Neuronal stem cell (in vitro differentiated cells): ENCODE data around the gene OR4D2.

Experiments
- DNase-seq: peaks from one replicate; pipeline ENCODE4 v3.0.0-alpha.2; 2013; ENCODE audit warnings: low spot score
- H2AFZ ChIP-seq: one replicate; pipeline ENCODE4 v1.6.1; 2013; ENCODE audit warnings: mild to moderate bottlenecking, low read length, inconsistent platforms
- H2AK5ac ChIP-seq: 2 replicates; pipeline ENCODE4 v1.6.1; 2013; ENCODE audit warnings: low read depth, mild to moderate bottlenecking, inconsistent platforms, low read length, moderate library complexity, mixed read lengths
- H2BK120ac ChIP-seq: 2 replicates; pipeline ENCODE4 v1.6.1; 2013; ENCODE audit warnings: low read depth, mild to moderate bottlenecking, inconsistent platforms, low read length, moderate library complexity, mixed read lengths
- H2BK12ac ChIP-seq: one replicate; pipeline ENCODE4 v1.6.1; 2013; ENCODE audit warnings: low read length, inconsistent platforms
- H2BK15ac ChIP-seq: 2 replicates; pipeline ENCODE4 v1.6.1; 2013; ENCODE audit warnings: mild to moderate bottlenecking, low read length, inconsistent platforms, mixed read lengths
- H2BK5ac ChIP-seq: one replicate; pipeline ENCODE4 v1.6.1; 2013; ENCODE audit warnings: inconsistent platforms, mild to moderate bottlenecking, low read length, moderate library complexity
- H3K14ac ChIP-seq: one replicate; pipeline ENCODE4 v1.6.1; 2013; ENCODE audit warnings: low read length, inconsistent platforms
- H3K18ac ChIP-seq: 2 replicates; pipeline ENCODE4 v1.6.1; 2013; ENCODE audit warnings: low read length, inconsistent platforms
- H3K23ac ChIP-seq: 2 replicates; pipeline ENCODE4 v1.6.1; 2013; ENCODE audit warnings: low read depth, mild to moderate bottlenecking, mixed read lengths, low read length, inconsistent platforms; ENCODE audit not compliant: poor library complexity
- H3K27ac ChIP-seq: replicated peaks from 3 replicates; pipeline ENCODE4 v1.5.1; 2013; ENCODE audit warnings: low read length, inconsistent platforms
- H3K27me3 ChIP-seq, 3 experiments: 2 replicates each; pipeline ENCODE4 v1.6.1; 2013; ENCODE audit warnings: low read length in 3 of 3, mild to moderate bottlenecking in 2 of 3, inconsistent platforms in 1 of 3, low read depth in 1 of 3, mixed read lengths in 1 of 3, moderate library complexity in 1 of 3; ENCODE audit not compliant: control insufficient read depth in 3 of 3, insufficient read depth in 3 of 3
- H3K36me3 ChIP-seq, 2 donors: replicated peaks in 1 of 2; 2 replicates each; pipeline ENCODE4 v1.6.1; 2013; ENCODE audit warnings: low read length in 2 of 2; ENCODE audit not compliant: control insufficient read depth in 2 of 2, insufficient read depth in 2 of 2
- H3K4ac ChIP-seq: 2 replicates; pipeline ENCODE4 v1.6.1; 2013; ENCODE audit warnings: inconsistent platforms, mild to moderate bottlenecking, low read length, moderate library complexity
- H3K4me1 ChIP-seq, 2 donors: 1 replicate in 1 of 2; 2 replicates in 1 of 2; pipeline ENCODE4 v1.6.1; 2013; ENCODE audit warnings: low read length in 2 of 2, low read depth in 1 of 2; ENCODE audit not compliant: control insufficient read depth in 2 of 2, insufficient read depth in 1 of 2
- H3K4me2 ChIP-seq: one replicate; pipeline ENCODE4 v1.6.1; 2013; ENCODE audit warnings: mild to moderate bottlenecking, low read length, inconsistent platforms; ENCODE audit not compliant: insufficient read depth, poor library complexity, severe bottlenecking
- H3K4me3 ChIP-seq, 2 donors: 2 replicates each; pipeline ENCODE4 v1.5.1; 2013; ENCODE audit warnings: low read length in 2 of 2, mild to moderate bottlenecking in 2 of 2, inconsistent platforms in 1 of 2, moderate library complexity in 1 of 2
- H3K79me1 ChIP-seq: one replicate; pipeline ENCODE4 v1.6.1; 2013; ENCODE audit warnings: low read depth, mild to moderate bottlenecking, inconsistent platforms, low read length, moderate library complexity
- H3K9ac ChIP-seq: one replicate; pipeline ENCODE4 v1.6.1; 2013; ENCODE audit warnings: mild to moderate bottlenecking, low read depth, low read length, inconsistent platforms; ENCODE audit not compliant: poor library complexity
- H3K9me3 ChIP-seq, 2 donors: replicated peaks in 1 of 2; 2 replicates each; pipeline versions ENCODE3 to v1.6.1; 2013; ENCODE audit warnings: low read length in 2 of 2, mild to moderate bottlenecking in 2 of 2, inconsistent platforms in 1 of 2, low read depth in 1 of 2, mixed read lengths in 1 of 2, moderate library complexity in 1 of 2; ENCODE audit not compliant: control insufficient read depth in 2 of 2, insufficient read depth in 1 of 2
- H4K8ac ChIP-seq: one replicate; pipeline ENCODE4 v1.6.1; 2013; ENCODE audit warnings: low read depth, mild to moderate bottlenecking, inconsistent platforms, low read length, moderate library complexity
- H4K91ac ChIP-seq: one replicate; pipeline ENCODE4 v1.6.1; 2013; ENCODE audit warnings: low read length, low read depth, mild to moderate bottlenecking, inconsistent platforms; ENCODE audit not compliant: poor library complexity
- WGBS, 2 donors: extraction: QIAGEN DNeasy Blood & Tissue Kit; methylation state at CpG; one replicate each; pipeline ENCODE4 v1.1.7; 2013; ENCODE audit warnings: missing lambda C conversion rate in 2 of 2, mixed read lengths in 1 of 2; ENCODE audit not compliant: insufficient read length in 2 of 2, insufficient replicate concordance in 1 of 2; ENCODE audit errors: extremely low coverage in 2 of 2; 5-methylcytosine and 5-hydroxymethylcytosine counted together

Gene OR4D2

DNA sequence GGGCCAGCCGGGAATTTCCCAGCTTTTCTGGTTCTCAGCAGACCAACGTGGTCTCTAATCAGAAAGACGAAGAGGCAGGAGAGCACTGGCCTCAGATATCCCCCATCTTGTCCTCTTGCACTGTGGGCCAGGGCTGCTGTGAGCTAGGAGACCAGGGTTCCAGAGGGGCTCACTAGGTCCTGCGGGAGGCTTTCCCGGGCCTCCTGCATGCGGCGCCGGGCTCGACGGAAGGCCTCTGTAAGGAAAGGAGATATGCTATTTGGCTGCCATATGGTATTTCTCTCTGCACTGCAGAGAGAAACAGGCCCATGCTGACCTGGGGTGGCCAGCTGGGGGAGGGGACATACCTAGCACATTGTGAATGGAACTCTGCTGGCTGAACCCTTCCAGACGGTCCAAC, 39.2 kb downstream of the OR4D2 start:
- Histone ChIP-seq H3K18ac (no peak overlapping the region), H3K36me3 (peaks cover 18 to 52% of the 10 kb centered on the region in 2 donors), H3K4me1 (no peaks in the 10 kb centered on the region), H2AFZ (no peak overlapping the region), H2BK15ac (no peak overlapping the region), H3K4me3 (no peak overlapping the region), H3K4ac (no peak overlapping the region), H2BK12ac (no peak overlapping the region), H2BK120ac (no peak overlapping the region), H3K9ac (no peak overlapping the region), H2BK5ac (no peak overlapping the region), H3K14ac (no peak overlapping the region), H2AK5ac (no peak overlapping the region), H3K23ac (no peak overlapping the region), H4K91ac (no peak overlapping the region), H3K27ac (no peak overlapping the region), H3K27me3 (no peaks in the 10 kb centered on the region), H4K8ac (no peak overlapping the region), H3K4me2 (no peak overlapping the region), H3K9me3 (no peaks in the 10 kb centered on the region), H3K79me1 (no peaks in the 10 kb centered on the region)
- DNase-seq = no peak
- no CpG with 5 or more reads among the region's 11 CpGs for WGBS, 2 donors

- Histone ChIP-seq H3K4me1 (no peaks in the 10 kb centered on the region), H3K27me3 (no peaks in the 10 kb centered on the region), H3K9ac (no peak overlapping the region), H3K23ac (no peak overlapping the region), H3K27ac (no peak overlapping the region), H2BK5ac (no peak overlapping the region), H3K9me3 (no peaks in the 10 kb centered on the region), H3K36me3 (peaks cover 23 to 67% of the 10 kb centered on the region in 2 donors), H3K18ac (no peak overlapping the region), H3K79me1 (no peaks in the 10 kb centered on the region), H2BK12ac (no peak overlapping the region), H4K91ac (no peak overlapping the region), H2BK15ac (no peak overlapping the region), H3K14ac (no peak overlapping the region), H3K4ac (no peak overlapping the region), H2AK5ac (no peak overlapping the region), H4K8ac (no peak overlapping the region), H3K4me3 (no peak overlapping the region), H2BK120ac (no peak overlapping the region), H2AFZ (no peak overlapping the region), H3K4me2 (no peak overlapping the region)
- no peak for DNase-seq
- WGBS, 2 donors = no CpG with 5 or more reads among the region's 3 CpGs
These were observed 40.7 kb downstream of the OR4D2 start for GRCh38 chr17:58207451-58207850.

DNA sequence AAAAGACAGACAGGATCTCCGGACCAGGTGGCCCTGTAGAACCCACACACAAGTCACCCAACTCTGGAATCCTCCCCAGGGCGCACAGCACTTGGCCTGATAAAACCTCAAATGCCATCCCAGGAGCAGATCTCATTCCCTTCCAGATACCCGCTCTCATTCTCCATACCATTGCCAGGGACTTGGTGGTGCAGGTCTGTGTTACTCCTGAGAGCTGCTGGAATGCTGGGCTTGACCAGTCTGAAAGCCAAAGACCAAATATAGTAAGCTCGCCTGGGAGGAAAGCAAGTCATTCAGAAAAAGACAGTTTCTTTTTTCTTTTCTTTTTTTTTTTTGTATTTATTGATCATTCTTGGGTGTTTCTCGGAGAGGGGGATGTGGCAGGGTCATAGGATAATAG, 41.6 kb downstream of the OR4D2 start:
- H2AK5ac ChIP-seq = no peak overlapping the region
- no peak overlapping the region for H2BK120ac ChIP-seq
- H3K4me1 ChIP-seq = no peaks in the 10 kb centered on the region
- H2BK12ac ChIP-seq = no peak overlapping the region
- H3K27me3 ChIP-seq = no peaks in the 10 kb centered on the region
- H2BK5ac ChIP-seq = no peak overlapping the region
- H3K9me3 ChIP-seq = no peaks in the 10 kb centered on the region
- H3K79me1 ChIP-seq = no peaks in the 10 kb centered on the region
- H2BK15ac ChIP-seq = no peak overlapping the region
- H4K91ac ChIP-seq = no peak overlapping the region
- H3K4me2 ChIP-seq = no peak overlapping the region
- H3K23ac ChIP-seq = no peak overlapping the region
- H2AFZ ChIP-seq = no peak overlapping the region
- H3K18ac ChIP-seq = no peak overlapping the region
- H3K36me3 ChIP-seq = peaks cover 29 to 76% of the 10 kb centered on the region in 2 donors
- whole genome bisulfite sequencing, 2 donors = no CpG with 5 or more reads among the region's 5 CpGs
- H4K8ac ChIP-seq = no peak overlapping the region
- H3K27ac ChIP-seq = no peak overlapping the region
- no peak overlapping the region for H3K4ac ChIP-seq
- DNase-seq = no peak
- H3K14ac ChIP-seq = no peak overlapping the region
- H3K4me3 ChIP-seq = no peak overlapping the region
- no peak overlapping the region for H3K9ac ChIP-seq

- Histone ChIP-seq H3K36me3 (peaks cover 38 to 93% of the 10 kb centered on the region in 2 donors), H3K27ac (no peak overlapping the region), H4K91ac (no peak overlapping the region), H3K14ac (no peak overlapping the region), H2AFZ (no peak overlapping the region), H3K4me3 (no peak overlapping the region), H3K79me1 (no peaks in the 10 kb centered on the region), H2BK120ac (no peak overlapping the region), H2BK12ac (no peak overlapping the region), H3K4ac (no peak overlapping the region), H2BK15ac (no peak overlapping the region), H2AK5ac (no peak overlapping the region), H3K9ac (no peak overlapping the region), H3K9me3 (peaks cover 0 to 2% of the 10 kb centered on the region in 2 donors), H4K8ac (no peak overlapping the region), H3K4me2 (no peak overlapping the region), H3K18ac (no peak overlapping the region), H3K27me3 (no peaks in the 10 kb centered on the region), H2BK5ac (no peak overlapping the region), H3K4me1 (no peaks in the 10 kb centered on the region), H3K23ac (no peak overlapping the region)
- no peak for DNase-seq
- no CpG with 5 or more reads among the region's 5 CpGs for WGBS, 2 donors
These were observed 44.1 kb downstream of the OR4D2 start for GRCh38 chr17:58210922-58211321.
